CD14-positive monocyte (primary cell): ENCODE results near the gene UBE2J2. TPM values are rescaled to one million over a fixed set of nuclear protein-coding genes. Genes with fewer than 3 reads are reported as not detected.

Experiments used
- DNase-seq, 3 donors: peaks; one replicate each; pipeline ENCODE4 v3.0.0-alpha.2; 2011 to 2022
- H2AFZ ChIP-seq: 2 replicates; pipeline ENCODE4 v1.6.0; 2012; ENCODE audit warnings: mild to moderate bottlenecking, low read depth, low read length, inconsistent platforms; ENCODE audit not compliant: insufficient read depth, poor library complexity, severe bottlenecking
- H3K27ac ChIP-seq, 2 donors: 1 replicate in 1 of 2; 2 replicates in 1 of 2; pipeline ENCODE4 v1.5.1; 2012 to 2013; ENCODE audit warnings: low read length in 2 of 2, control low read depth in 1 of 2, inconsistent platforms in 1 of 2, low read depth in 1 of 2, mild to moderate bottlenecking in 1 of 2
- H3K27me3 ChIP-seq, 2 donors: one replicate each; pipeline versions ENCODE4 v1.6.0 to v1.6.1; 2011 to 2013; ENCODE audit warnings: low read length in 2 of 2; ENCODE audit not compliant: control insufficient read depth in 2 of 2, insufficient read depth in 2 of 2
- H3K36me3 ChIP-seq, 2 donors: replicated peaks in 1 of 2; 1 replicate in 1 of 2; 2 replicates in 1 of 2; pipeline versions ENCODE4 v1.5.1 to v1.6.1; 2012 to 2013; ENCODE audit warnings: low read length in 2 of 2, control low read depth in 1 of 2, inconsistent platforms in 1 of 2, mild to moderate bottlenecking in 1 of 2; ENCODE audit not compliant: insufficient read depth in 2 of 2, control insufficient read depth in 1 of 2
- H3K4me1 ChIP-seq, 2 donors: 1 replicate in 1 of 2; 2 replicates in 1 of 2; pipeline versions ENCODE4 v1.5.1 to v1.6.1; 2012 to 2013; ENCODE audit warnings: low read length in 2 of 2, control low read depth in 1 of 2, inconsistent platforms in 1 of 2, mild to moderate bottlenecking in 1 of 2, moderate library complexity in 1 of 2; ENCODE audit not compliant: insufficient read depth in 2 of 2, control insufficient read depth in 1 of 2
- H3K4me2 ChIP-seq: replicated peaks from 2 replicates; pipeline ENCODE3; 2012; ENCODE audit warnings: low read length, moderate library complexity, mild to moderate bottlenecking; ENCODE audit not compliant: poor library complexity, severe bottlenecking; ENCODE audit errors: extremely low read depth
- H3K4me3 ChIP-seq, 3 experiments: fragments of 200-600 bp in 1 of 3; sonication (generic) in 1 of 3; replicated peaks in 1 of 3; 1 replicate in 2 of 3; 2 replicates in 1 of 3; pipeline ENCODE4 v1.5.1; 2011 to 2013; ENCODE audit warnings: low read length in 3 of 3, mild to moderate bottlenecking in 3 of 3, control low read depth in 2 of 3, low read depth in 2 of 3, inconsistent platforms in 1 of 3, moderate library complexity in 1 of 3
- H3K79me2 ChIP-seq: 2 replicates; pipeline ENCODE4 v1.6.0; 2012; ENCODE audit warnings: mild to moderate bottlenecking, control low read depth, inconsistent platforms, low read length, moderate library complexity; ENCODE audit not compliant: insufficient read depth
- H3K9ac ChIP-seq: 2 replicates; pipeline ENCODE4 v1.6.0; 2017; ENCODE audit warnings: low read length, mild to moderate bottlenecking; ENCODE audit not compliant: insufficient read depth, poor library complexity, severe bottlenecking
- H3K9me3 ChIP-seq, 2 donors: replicated peaks in 1 of 2; 1 replicate in 1 of 2; 2 replicates in 1 of 2; pipeline versions ENCODE4 v1.5.1 to v1.6.1; 2012 to 2013; ENCODE audit warnings: low read length in 2 of 2, control low read depth in 1 of 2; ENCODE audit not compliant: control insufficient read depth in 1 of 2, insufficient read depth in 1 of 2
- H4K20me1 ChIP-seq: 2 replicates; pipeline ENCODE4 v1.6.0; 2012; ENCODE audit warnings: mild to moderate bottlenecking, low read length, control low read depth, moderate library complexity; ENCODE audit not compliant: insufficient read depth
- H3K27ac Mint-ChIP-seq, 7 donors: one replicate each; pipeline ENCODE4 v1.8.0; 2020; ENCODE audit warnings: mild to moderate bottlenecking in 7 of 7, mixed read lengths in 7 of 7, moderate library complexity in 6 of 7, inconsistent platforms in 2 of 7
- H3K27me3 Mint-ChIP-seq, 3 donors: one replicate each; pipeline ENCODE4 v1.8.0; 2021 to 2022; ENCODE audit warnings: low read depth in 3 of 3, mild to moderate bottlenecking in 3 of 3, mixed read lengths in 3 of 3, moderate library complexity in 3 of 3, inconsistent platforms in 1 of 3
- H3K36me3 Mint-ChIP-seq, 2 donors: one replicate each; pipeline ENCODE4 v1.8.0; 2020; ENCODE audit warnings: mixed read lengths in 2 of 2, inconsistent platforms in 1 of 2, mild to moderate bottlenecking in 1 of 2
- H3K4me1 Mint-ChIP-seq: one replicate; pipeline ENCODE4 v1.8.0; 2020; ENCODE audit warnings: mild to moderate bottlenecking, mixed read lengths
- H3K4me3 Mint-ChIP-seq, 2 donors: one replicate each; pipeline ENCODE4 v1.8.0; 2020; ENCODE audit warnings: mild to moderate bottlenecking in 2 of 2, mixed read lengths in 2 of 2, moderate library complexity in 1 of 2
- H3K9me3 Mint-ChIP-seq, 7 donors: one replicate each; pipeline ENCODE4 v1.8.0; 2020 to 2022; ENCODE audit warnings: mixed read lengths in 7 of 7, mild to moderate bottlenecking in 6 of 7, moderate library complexity in 6 of 7, inconsistent platforms in 2 of 7
- WGBS: methylation state at CpG from one replicate; pipeline ENCODE4 v1.1.5; 2013; ENCODE audit warnings: missing lambda C conversion rate; ENCODE audit not compliant: insufficient coverage; 5-methylcytosine and 5-hydroxymethylcytosine counted together
- intact Hi-C, 2 donors: fragments of 100-400 bp; cut with micrococcal nuclease; formaldehyde crosslinking; loops; one replicate each; pipeline versions ENCODE4 v1.15.0 to v1.15.1; 2023
- polyA plus RNA-seq, 3 donors: library from polyadenylated mRNA; depleted of rRNA in 1 of 3; unstranded in 2 of 3; stranded (reverse) in 1 of 3; fragments of 300-500 nt in 2 of 3; fragments of >200 nt in 1 of 3; fragmentation: Illumina TruSeq in 2 of 3; gene quantifications; 1 replicate in 2 of 3; 2 replicates in 1 of 3; pipeline ENCODE4 v1.2.3, GENCODE V29; 2012 to 2021
- TF ChIP-seq, protein P1 (sequence below): fragments of 200-600 bp; IDR thresholded peaks from one replicate; pipeline ENCODE4 v1.8.0; 2022; ENCODE audit warnings: antibody characterized with exemption, mild to moderate bottlenecking

Gene UBE2J2
- polyA plus RNA-seq, 3 donors = 36.5 to 83.2 (median 72.1) TPM

DNA sequence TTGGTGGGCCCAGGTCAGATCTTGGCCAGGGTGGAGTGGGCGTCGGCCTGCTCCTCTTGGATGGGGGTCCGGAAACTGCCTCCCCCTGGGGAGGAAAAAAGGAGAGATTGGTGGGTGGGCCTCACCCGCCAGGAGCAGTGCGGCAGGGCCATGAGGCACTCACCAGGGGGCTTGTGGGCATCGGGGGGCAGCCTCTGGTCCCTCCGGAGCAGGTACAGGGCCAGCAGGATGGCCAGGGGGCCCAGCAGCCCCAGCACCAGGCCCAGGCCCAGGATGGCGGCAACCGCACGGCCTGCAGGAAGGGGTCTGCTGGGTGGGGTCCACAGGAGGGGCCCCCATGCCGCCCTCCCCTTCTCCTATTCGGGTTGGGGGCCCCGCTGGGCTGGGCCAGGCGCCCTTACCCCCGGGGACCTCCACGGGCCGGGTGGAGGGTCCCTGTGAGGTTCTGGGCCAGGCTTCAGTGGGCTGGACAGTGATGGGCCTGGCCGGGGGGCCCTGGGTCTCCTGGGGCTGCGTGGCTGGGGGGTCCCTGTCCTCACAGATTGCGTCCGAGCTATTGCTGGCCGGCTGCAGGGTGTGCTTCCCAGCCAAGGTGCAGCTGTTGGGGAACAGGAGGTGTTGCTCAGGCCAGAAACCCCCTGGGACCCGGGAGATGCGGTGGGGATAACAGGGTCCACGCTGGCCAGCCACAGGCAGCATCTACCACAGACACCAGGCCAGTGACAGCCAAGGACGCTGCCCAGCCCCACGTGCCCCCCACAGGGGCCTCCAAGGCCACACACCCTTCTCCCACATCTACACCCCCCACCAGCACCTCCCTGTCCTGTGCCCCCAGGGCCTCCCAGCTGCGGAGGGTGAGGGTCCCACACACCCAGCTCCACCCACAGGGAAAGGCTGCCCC lies 61.9 kb downstream of the UBE2J2 start:
- Histone ChIP-seq H2AFZ (no peak overlapping the region), H3K4me3 (no peak overlapping the region), H4K20me1 (peaks cover 14% of the 10 kb centered on the region), H3K27ac (no peak overlapping the region), H3K4me1 (peaks cover 6 to 8% of the 10 kb centered on the region in 2 donors), H3K79me2 (no peaks in the 10 kb centered on the region), H3K4me2 (no peak overlapping the region), H3K9ac (no peak overlapping the region), H3K27me3 (peaks cover 2 to 50% of the 10 kb centered on the region in 2 donors), H3K9me3 (no peaks in the 10 kb centered on the region), H3K36me3 (peaks cover 8 to 10% of the 10 kb centered on the region in 2 donors)
- Mint-ChIP-seq H3K4me3 (no peak overlapping the region), H3K27me3 (peaks cover 43 to 69% (median 56%) of the 10 kb centered on the region in 3 donors), H3K9me3 (peaks cover 0 to 3% (median under 1%) of the 10 kb centered on the region in 7 donors), H3K4me1 (peaks cover 7% of the 10 kb centered on the region), H3K36me3 (peaks cover 6 to 7% of the 10 kb centered on the region in 2 donors), H3K27ac (no peak overlapping the region)
- intact Hi-C loops = no loop called here
- TF ChIP-seq, protein P1, sequence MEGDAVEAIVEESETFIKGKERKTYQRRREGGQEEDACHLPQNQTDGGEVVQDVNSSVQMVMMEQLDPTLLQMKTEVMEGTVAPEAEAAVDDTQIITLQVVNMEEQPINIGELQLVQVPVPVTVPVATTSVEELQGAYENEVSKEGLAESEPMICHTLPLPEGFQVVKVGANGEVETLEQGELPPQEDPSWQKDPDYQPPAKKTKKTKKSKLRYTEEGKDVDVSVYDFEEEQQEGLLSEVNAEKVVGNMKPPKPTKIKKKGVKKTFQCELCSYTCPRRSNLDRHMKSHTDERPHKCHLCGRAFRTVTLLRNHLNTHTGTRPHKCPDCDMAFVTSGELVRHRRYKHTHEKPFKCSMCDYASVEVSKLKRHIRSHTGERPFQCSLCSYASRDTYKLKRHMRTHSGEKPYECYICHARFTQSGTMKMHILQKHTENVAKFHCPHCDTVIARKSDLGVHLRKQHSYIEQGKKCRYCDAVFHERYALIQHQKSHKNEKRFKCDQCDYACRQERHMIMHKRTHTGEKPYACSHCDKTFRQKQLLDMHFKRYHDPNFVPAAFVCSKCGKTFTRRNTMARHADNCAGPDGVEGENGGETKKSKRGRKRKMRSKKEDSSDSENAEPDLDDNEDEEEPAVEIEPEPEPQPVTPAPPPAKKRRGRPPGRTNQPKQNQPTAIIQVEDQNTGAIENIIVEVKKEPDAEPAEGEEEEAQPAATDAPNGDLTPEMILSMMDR = no peak
- no peak for DNase-seq
- 86% methylated on average over 25 of the region's 28 CpGs for WGBS

DNA sequence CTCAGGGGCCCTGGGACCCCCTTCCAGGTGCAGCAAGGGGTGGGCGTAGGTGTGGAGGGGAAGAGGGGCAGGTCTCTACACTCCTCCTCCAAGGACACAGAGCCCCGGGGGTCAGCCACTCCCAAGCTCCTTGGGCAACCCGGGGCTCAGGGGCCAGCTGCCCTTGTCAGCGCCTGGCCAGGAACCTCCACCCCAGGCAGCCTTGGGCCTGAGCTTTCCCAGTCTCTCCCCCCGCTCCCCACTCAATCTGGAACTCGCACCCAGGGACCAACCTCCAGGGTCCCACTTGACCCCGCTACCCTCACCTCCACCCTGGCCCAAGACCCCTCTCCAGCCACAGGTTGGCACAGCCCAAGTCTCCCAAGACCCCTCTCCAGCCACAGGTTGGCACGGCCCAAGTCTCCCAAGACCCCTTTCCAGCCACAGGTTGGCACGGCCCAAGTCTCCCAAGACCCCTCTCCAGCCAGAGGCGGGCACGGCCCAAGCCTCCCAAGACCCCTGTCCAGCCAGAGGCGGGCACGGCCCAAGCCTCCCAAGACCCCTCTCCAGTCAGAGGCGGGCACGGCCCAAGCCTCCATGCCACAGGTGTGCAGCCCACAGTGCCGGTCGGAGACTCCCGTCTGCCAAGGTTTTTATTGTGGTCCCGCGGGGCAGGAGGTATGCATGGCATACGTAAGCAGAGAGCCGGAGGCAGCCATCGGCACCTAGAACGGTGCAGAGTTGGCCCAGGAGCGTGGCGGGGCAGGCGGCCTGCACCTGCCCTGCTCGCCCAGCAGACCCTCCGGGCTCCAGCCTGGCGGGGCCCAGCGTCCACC lies 62.7 kb downstream of the UBE2J2 start:
- no peak overlapping the region for H3K4me2 ChIP-seq
- no peak overlapping the region for H3K27ac ChIP-seq
- TF ChIP-seq, protein P1 = no peak
- no peaks in the 10 kb centered on the region for H3K9me3 ChIP-seq
- H2AFZ ChIP-seq = no peak overlapping the region
- H3K4me3 ChIP-seq = no peak overlapping the region
- H3K27me3 ChIP-seq = peaks cover 5 to 57% of the 10 kb centered on the region in 2 donors
- intact Hi-C loops = no loop called here
- H3K4me1 ChIP-seq = peaks cover 6 to 8% of the 10 kb centered on the region in 2 donors
- Mint-ChIP-seq H3K9me3 (peaks cover 0 to 3% (median 2%) of the 10 kb centered on the region in 7 donors), H3K4me3 (no peak overlapping the region), H3K36me3 (peaks cover 0 to 1% of the 10 kb centered on the region in 2 donors), H3K27ac (peak overlapping the region in 1 of 7 donors; percentile 66), H3K4me1 (peaks cover 7% of the 10 kb centered on the region), H3K27me3 (peaks cover 49 to 77% (median 64%) of the 10 kb centered on the region in 3 donors)
- WGBS = 96% methylated on average over 23 of the region's 31 CpGs
- H3K79me2 ChIP-seq = no peaks in the 10 kb centered on the region
- DNase-seq = no peak
- H4K20me1 ChIP-seq = peaks cover 8% of the 10 kb centered on the region
- peaks cover 0 to under 1% of the 10 kb centered on the region in 2 donors for H3K36me3 ChIP-seq
- H3K9ac ChIP-seq = no peak overlapping the region
